K562 (cell line): ENCODE data around the gene FN3KRP. TPM values are rescaled to one million over a fixed set of nuclear protein-coding genes. Genes with fewer than 3 reads are reported as not detected.

Experiments used
- ATAC-seq: fragments of 200-7000 bp; cut with Tn5 transposase; 3 replicates; pipeline ENCODE4 v1.9.1; 2020; ENCODE audit warnings: moderate library complexity
- BruUV-seq: library from RNA; stranded (reverse); fragments of 400-500 nt; replicated peaks from 2 replicates; lab custom pipeline; 2021; lab: Mats Ljungman, UMichigan
- CTCF ChIA-PET: fragments of 300-600 bp; formaldehyde crosslinking; extraction: SDS; loops from one replicate; lab custom pipeline; 2021; ENCODE audit warnings: low intra/inter-chr PET ratio; lab: Yijun Ruan, JAX
- POLR2A ChIA-PET: fragments of 300-600, 350-650 bp; sonication (Branson Sonifier 250); formaldehyde crosslinking; extraction: SDS; loops from one replicate; lab custom pipeline; 2021; ENCODE audit warnings: antibody characterized with exemption, inconsistent platforms; lab: Yijun Ruan, JAX
- DNase-seq, 4 experiments: peaks; one replicate each; pipeline versions ENCODE4 v3.0.0 to v3.0.0-alpha.2; 2011 to 2018; ENCODE audit warnings: low spot score in 3 of 4, mixed read lengths in 3 of 4; ENCODE audit errors: extremely low read depth in 1 of 4
- FAIRE-seq: peaks from 2 replicates; lab custom pipeline; 2011; peaks lifted over from hg19 to GRCh38; lab: Jason Lieb, UNC
- H2AFZ ChIP-seq: 2 replicates; pipeline ENCODE4 v1.6.0; 2011; ENCODE audit warnings: low read depth, low read length, control low read depth, inconsistent platforms
- H3K27ac ChIP-seq: fragments of 200-600 bp; 3 replicates; pipeline ENCODE4 v1.8.0; 2011; ENCODE audit warnings: low read depth, mild to moderate bottlenecking, control low read depth, inconsistent platforms, low read length, moderate library complexity, mixed read lengths; ENCODE audit errors: extremely low read depth
- H3K27me3 ChIP-seq, 2 experiments: fragments of 300-600 bp in 1 of 2; 2 replicates in 1 of 2; 3 replicates in 1 of 2; pipeline versions ENCODE4 v1.6.0 to v1.8.0; 2011; ENCODE audit warnings: inconsistent platforms in 2 of 2, low read length in 2 of 2, mild to moderate bottlenecking in 1 of 2, mixed read lengths in 1 of 2, moderate library complexity in 1 of 2; ENCODE audit not compliant: control insufficient read depth in 2 of 2, insufficient read depth in 2 of 2
- H3K36me3 ChIP-seq: fragments of 300-600 bp; 3 replicates; pipeline ENCODE4 v1.8.0; 2011; ENCODE audit warnings: mild to moderate bottlenecking, low read length, inconsistent platforms; ENCODE audit not compliant: control insufficient read depth, insufficient read depth
- H3K4me1 ChIP-seq, 2 experiments: fragments of 200-600 bp in 1 of 2; replicated peaks in 1 of 2; 2 replicates in 1 of 2; 3 replicates in 1 of 2; pipeline versions ENCODE4 v1.5.1 to v1.8.0; 2011; ENCODE audit warnings: inconsistent platforms in 2 of 2, low read length in 2 of 2, mild to moderate bottlenecking in 1 of 2, mixed read lengths in 1 of 2, moderate library complexity in 1 of 2; ENCODE audit not compliant: control insufficient read depth in 2 of 2, insufficient read depth in 2 of 2
- H3K4me2 ChIP-seq: 2 replicates; pipeline ENCODE4 v1.6.1; 2011; ENCODE audit warnings: low read length, control low read depth, inconsistent platforms, mixed read lengths; ENCODE audit not compliant: insufficient read depth
- H3K4me3 ChIP-seq: fragments of 200-600 bp; sonication (generic), shearing (Covaris generic); 2 replicates; pipeline ENCODE4 v1.5.1; 2016; ENCODE audit warnings: control low read depth, inconsistent platforms
- H3K79me2 ChIP-seq: fragments of 200-600 bp; 3 replicates; pipeline ENCODE4 v1.8.0; 2011; ENCODE audit warnings: low read length, inconsistent platforms; ENCODE audit not compliant: control insufficient read depth, insufficient read depth
- H3K9ac ChIP-seq, 2 experiments: 2 replicates each; pipeline versions ENCODE4 v1.6.0 to v1.6.1; 2011; ENCODE audit warnings: low read depth in 2 of 2, low read length in 2 of 2, control low read depth in 1 of 2, inconsistent platforms in 1 of 2, mild to moderate bottlenecking in 1 of 2, mixed read lengths in 1 of 2; ENCODE audit not compliant: insufficient read depth in 1 of 2
- H3K9me1 ChIP-seq: one replicate; pipeline ENCODE4 v1.6.0; 2011; ENCODE audit warnings: inconsistent platforms, mild to moderate bottlenecking, low read length, moderate library complexity; ENCODE audit not compliant: control insufficient read depth, insufficient read depth
- H3K9me3 ChIP-seq: replicated peaks from 2 replicates; pipeline ENCODE4 v1.5.1; 2011; ENCODE audit warnings: low read depth, low read length, inconsistent platforms; ENCODE audit not compliant: control insufficient read depth, insufficient read depth
- H4K20me1 ChIP-seq: replicated peaks from 2 replicates; pipeline ENCODE4 v1.6.1; 2011; ENCODE audit warnings: low read length, inconsistent platforms, mixed read lengths; ENCODE audit not compliant: control insufficient read depth, insufficient read depth
- E2F1 ChIP-seq: sonication (generic); formaldehyde crosslinking; IDR thresholded peaks from 2 replicates; pipeline ENCODE4 v1.8.1; 2023; ENCODE audit warnings: mild to moderate bottlenecking, missing genetic modification reagents, moderate library complexity
- GTF2B ChIP-seq: IDR thresholded peaks from 2 replicates; pipeline ENCODE4 v1.6.1; 2011; ENCODE audit not compliant: insufficient read length; ENCODE audit errors: extremely low read depth
- HMGN3 ChIP-seq: IDR thresholded peaks from 2 replicates; pipeline ENCODE4 v1.6.1; 2011; ENCODE audit warnings: borderline replicate concordance, low read depth, mild to moderate bottlenecking, mixed read lengths, low read length; ENCODE audit not compliant: insufficient read length; ENCODE audit errors: extremely low read depth
- NR1H2 ChIP-seq: sonication (generic); formaldehyde crosslinking; IDR thresholded peaks from 2 replicates; pipeline ENCODE4 v1.4.0; 2020; ENCODE audit warnings: mild to moderate bottlenecking, missing genetic modification reagents
- WGBS: fragments of 100-300 bp; shearing (Covaris generic); methylation state at CpG from one replicate; pipeline ENCODE4 v1.1.6; 2016; ENCODE audit warnings: low coverage, mixed read lengths; ENCODE audit not compliant: insufficient coverage; ENCODE audit errors: missing lambda C conversion rate; 5-methylcytosine and 5-hydroxymethylcytosine counted together
- in situ Hi-C: fragments of 300-500 bp; cut with MboI; formaldehyde crosslinking; loops from 4 replicates; pipeline ENCODE4 v1.15.0; 2018; ENCODE audit warnings: inconsistent platforms, mixed read lengths
- intact Hi-C: fragments of 100-400 bp; cut with micrococcal nuclease; formaldehyde crosslinking; loops from 2 replicates; pipeline ENCODE4 v1.14.2; 2022
- polyA plus RNA-seq, 8 experiments: library from polyadenylated mRNA; depleted of rRNA in 4 of 8; stranded (reverse) in 5 of 8; unstranded in 3 of 8; fragments of >200 nt; fragmentation: Nextera tagmentation in 2 of 8; fragmentation: Illumina TruSeq in 1 of 8; extraction: Ambion mirVana in 2 of 8; extraction: Trizol in 1 of 8; gene quantifications; 2 replicates each; pipeline versions ENCODE4 v1.2.1 to v1.2.3, GENCODE V29; 2011 to 2014; ENCODE audit warnings: inconsistent platforms in 1 of 8, missing spikeins in 1 of 8
- total RNA-seq, 7 experiments: library from RNA; depleted of rRNA in 6 of 7; stranded (reverse); fragments of >200 nt in 6 of 7; fragmentation: Illumina TruSeq in 2 of 7; extraction: Trizol in 2 of 7; gene quantifications; 2 replicates each; pipeline versions ENCODE4 v1.2.1 to v1.2.3, GENCODE V29; 2011 to 2021; ENCODE audit warnings: low replicate concordance in 1 of 7

Gene FN3KRP
- total and polyA plus RNA-seq, 9 of the 15 experiments (the other 6 are each of a cell fraction or from before 2014, with no cell fraction given), result 2.0 to 32.1 (median 24.9) TPM

- peaks cover 3 to 45% of the 10 kb centered on the region in 2 experiments; a peak in 2 of 5 replicates for H3K4me1 ChIP-seq
- ChIA-PET CTCF (no interaction called here), POLR2A (interaction anchor here (0.7 to 1.6 kb wide), 2 partner anchors 10 to 11 kb away, joined by 4 to 5 read pairs; no protein-coding TSS in a partner anchor)
- 22% methylated on average over 15 of the region's 15 CpGs for WGBS
- peak overlapping the region in 1 of 2 experiments; percentile 43; a peak in 1 of 4 replicates for H3K9ac ChIP-seq
- H3K9me3 ChIP-seq, result no peaks in the 10 kb centered on the region
- no TSS peak for BruUV-seq
- in situ Hi-C loops, result no loop called here
- H4K20me1 ChIP-seq, result no peaks in the 10 kb centered on the region
- no peak overlapping the region for H2AFZ ChIP-seq
- intact Hi-C loops, result no loop called here
- TF ChIP-seq GTF2B (no peak), E2F1 (CRISPR knock-in tag) (no peak), NR1H2 (CRISPR knock-in tag) (no peak), HMGN3 (no peak)
- TF ChIP-seq, all 486 proteins: peak for 0
- H3K27ac ChIP-seq, result no peak overlapping the region
- no peak for FAIRE-seq
- ATAC-seq, result no peak
- H3K36me3 ChIP-seq, result no peaks in the 10 kb centered on the region
- no peaks in the 10 kb centered on the region for H3K9me1 ChIP-seq
- H3K27me3 ChIP-seq, result peaks cover 6 to 34% of the 10 kb centered on the region in 2 experiments; a peak in 3 of 5 replicates
- no peak overlapping the region for H3K4me3 ChIP-seq
- DNase-seq, result no peak
- H3K79me2 ChIP-seq, result no peaks in the 10 kb centered on the region
- H3K4me2 ChIP-seq, result no peak overlapping the region
These were observed 48.9 kb upstream of the FN3KRP start for GRCh38 chr17:82667668-82668000.
